GM18868 (cell line): ENCODE data around the gene CDK4.
"Not testable (repeated sequence)": the region's sequence is repeated elsewhere in the genome, so short reads cannot be mapped to it uniquely, and the experiment has no call there.

Source experiments
- ATAC-seq: cut with Tn5 transposase; IDR thresholded peaks from one replicate; pipeline ENCODE4 v1.9.1; 2021; ENCODE audit warnings: mild to moderate bottlenecking, moderate library complexity; ENCODE audit not compliant: unreplicated experiment

Gene CDK4

GRCh38 chr12:57715786-57716185, 36.3 kb downstream of the CDK4 start:
- ATAC-seq, result no peak

- ATAC-seq, result not testable (repeated sequence)
Measured at GRCh38 chr12:57715036-57715748, 36.9 kb downstream of the CDK4 start.

- no peak for ATAC-seq
Measured at GRCh38 chr12:57713209-57713608, 38.9 kb downstream of the CDK4 start.

GRCh38 chr12:57712701-57713100, 39.4 kb downstream of the CDK4 start:
- ATAC-seq, result no peak

GRCh38 chr12:57708296-57708695, 43.8 kb downstream of the CDK4 start:
- no peak for ATAC-seq

GRCh38 chr12:57707250-57707649, 44.9 kb downstream of the CDK4 start:
- no peak for ATAC-seq

- ATAC-seq, result no peak
Measured at GRCh38 chr12:57700317-57700716, 51.8 kb downstream of the CDK4 start.

GRCh38 chr12:57698414-57698813, 53.7 kb downstream of the CDK4 start:
- ATAC-seq, result no peak
